Mucosa of rectum (tissue), 2 donors: ENCODE results near the gene POC1B.

Experiments
- H3K27ac ChIP-seq, 2 donors: one replicate each; pipeline ENCODE4 v1.7.0; 2013; ENCODE audit warnings: inconsistent platforms in 2 of 2, low read depth in 2 of 2, low read length in 2 of 2
- H3K27me3 ChIP-seq, 2 donors: one replicate each; pipeline ENCODE4 v1.7.0; 2013; ENCODE audit warnings: low read length in 2 of 2; ENCODE audit not compliant: control insufficient read depth in 2 of 2, insufficient read depth in 2 of 2
- H3K36me3 ChIP-seq, 2 donors: one replicate each; pipeline ENCODE4 v1.7.0; 2013; ENCODE audit warnings: low read length in 2 of 2; ENCODE audit not compliant: control insufficient read depth in 2 of 2, insufficient read depth in 2 of 2
- H3K4me1 ChIP-seq, 2 donors: one replicate each; pipeline ENCODE4 v1.7.0; 2013; ENCODE audit warnings: low read length in 2 of 2, mild to moderate bottlenecking in 1 of 2; ENCODE audit not compliant: control insufficient read depth in 2 of 2, insufficient read depth in 2 of 2
- H3K4me3 ChIP-seq, 2 donors: one replicate each; pipeline ENCODE4 v1.7.0; 2013; ENCODE audit warnings: low read length in 2 of 2
- H3K9ac ChIP-seq, 2 donors: one replicate each; pipeline ENCODE4 v1.7.0; 2013; ENCODE audit warnings: low read length in 2 of 2, low read depth in 1 of 2, mild to moderate bottlenecking in 1 of 2
- H3K9me3 ChIP-seq, 2 donors: one replicate each; pipeline ENCODE4 v1.7.0; 2013; ENCODE audit warnings: low read length in 2 of 2; ENCODE audit not compliant: control insufficient read depth in 2 of 2
- donor health status: healthy.
- donor health status: Normal muscosa, but diverticular disease.

The POC1B gene

GRCh38 chr12:89523393-89523792 lies 2.5 kb downstream of the POC1B start:
- Histone ChIP-seq H3K9ac (peak overlapping the region; percentile 95 to 97), H3K27ac (peak overlapping the region; percentile 91 to 92), H3K4me1 (peaks cover 19 to 23% of the 10 kb centered on the region in 2 donors), H3K9me3 (no peaks in the 10 kb centered on the region), H3K36me3 (no peaks in the 10 kb centered on the region), H3K4me3 (peak overlapping the region; percentile 95 to 99), H3K27me3 (no peaks in the 10 kb centered on the region)

- Histone ChIP-seq H3K27ac (peak overlapping the region; percentile 11 to 19), H3K9ac (peak overlapping the region; percentile 53 to 95), H3K4me1 (peaks cover 16 to 25% of the 10 kb centered on the region in 2 donors), H3K27me3 (no peaks in the 10 kb centered on the region), H3K4me3 (peak overlapping the region; percentile 95 to 99), H3K9me3 (no peaks in the 10 kb centered on the region), H3K36me3 (no peaks in the 10 kb centered on the region)
These were observed 4.3 kb downstream of the POC1B start for GRCh38 chr12:89521364-89522223.

- Histone ChIP-seq H3K27me3 (no peaks in the 10 kb centered on the region), H3K9ac (no peak overlapping the region), H3K4me3 (no peak overlapping the region)
These were observed 8.1 kb downstream of the POC1B start for GRCh38 chr12:89517720-89518119.

GRCh38 chr12:89516633-89517032 lies 9.2 kb downstream of the POC1B start:
- no peaks in the 10 kb centered on the region for H3K27me3 ChIP-seq
- H3K9me3 ChIP-seq: no peaks in the 10 kb centered on the region
- no peak overlapping the region for H3K4me3 ChIP-seq
- H3K9ac ChIP-seq: no peak overlapping the region
- H3K36me3 ChIP-seq: no peaks in the 10 kb centered on the region
- no peak overlapping the region for H3K27ac ChIP-seq
- H3K4me1 ChIP-seq: peaks cover 7 to 13% of the 10 kb centered on the region in 2 donors

More at GRCh38 chr12:89517720-89518119, 8.1 kb downstream of the POC1B start:
- H3K9me3 ChIP-seq: no peaks in the 10 kb centered on the region
- H3K36me3 ChIP-seq: no peaks in the 10 kb centered on the region
- H3K27ac ChIP-seq: no peak overlapping the region
- peaks cover 8 to 14% of the 10 kb centered on the region in 2 donors for H3K4me1 ChIP-seq

GRCh38 chr12:89514751-89515150 lies 11.1 kb downstream of the POC1B start:
- H3K27me3 ChIP-seq: no peaks in the 10 kb centered on the region
- H3K4me3 ChIP-seq: no peak overlapping the region
- peaks cover 5 to 13% of the 10 kb centered on the region in 2 donors for H3K4me1 ChIP-seq
- no peaks in the 10 kb centered on the region for H3K9me3 ChIP-seq
- H3K9ac ChIP-seq: no peak overlapping the region
- no peak overlapping the region for H3K27ac ChIP-seq
- H3K36me3 ChIP-seq: no peaks in the 10 kb centered on the region

GRCh38 chr12:89513544-89513943 lies 12.3 kb downstream of the POC1B start:
- H3K4me1 ChIP-seq: peaks cover 5 to 16% of the 10 kb centered on the region in 2 donors
- H3K9me3 ChIP-seq: no peaks in the 10 kb centered on the region
- H3K4me3 ChIP-seq: no peak overlapping the region
- H3K36me3 ChIP-seq: no peaks in the 10 kb centered on the region
- no peaks in the 10 kb centered on the region for H3K27me3 ChIP-seq
- H3K27ac ChIP-seq: no peak overlapping the region
- H3K9ac ChIP-seq: no peak overlapping the region

- Histone ChIP-seq H3K9ac (peak overlapping the region in 1 of 2 donors; percentile 2), H3K27me3 (no peaks in the 10 kb centered on the region), H3K9me3 (no peaks in the 10 kb centered on the region), H3K27ac (peak overlapping the region; percentile 67), H3K4me1 (peaks cover 10 to 22% of the 10 kb centered on the region in 2 donors), H3K36me3 (no peaks in the 10 kb centered on the region), H3K4me3 (no peak overlapping the region)
These were observed 18.6 kb downstream of the POC1B start for GRCh38 chr12:89507015-89507824.

- peaks cover 10 to 21% of the 10 kb centered on the region in 2 donors for H3K4me1 ChIP-seq
- H3K9ac ChIP-seq: peak overlapping the region in 1 of 2 donors; percentile 2
- peak overlapping the region; percentile 63 to 67 for H3K27ac ChIP-seq
- no peak overlapping the region for H3K4me3 ChIP-seq
- H3K9me3 ChIP-seq: no peaks in the 10 kb centered on the region
- H3K36me3 ChIP-seq: no peaks in the 10 kb centered on the region
- H3K27me3 ChIP-seq: no peaks in the 10 kb centered on the region
These were observed 19.8 kb downstream of the POC1B start for GRCh38 chr12:89506050-89506449.

- peaks cover 0 to under 1% of the 10 kb centered on the region in 2 donors for H3K36me3 ChIP-seq
- H3K27me3 ChIP-seq: no peaks in the 10 kb centered on the region
- H3K9me3 ChIP-seq: no peaks in the 10 kb centered on the region
These were observed 21.1 kb downstream of the POC1B start for GRCh38 chr12:89504560-89505346.

More at GRCh38 chr12:89504560-89505346, 21.1 kb downstream of the POC1B start:
- no peak overlapping the region for H3K27ac ChIP-seq
- H3K4me1 ChIP-seq: peaks cover 6 to 15% of the 10 kb centered on the region in 2 donors
- H3K4me3 ChIP-seq: no peak overlapping the region
- H3K9ac ChIP-seq: no peak overlapping the region
